Epithelial cell of esophagus (primary cell): ENCODE data around the gene HSD17B7.

Experiments
- DNase-seq: peaks from one replicate; pipeline ENCODE4 v3.0.0; 2010; ENCODE audit warnings: low read depth
- H3K4me3 ChIP-seq: 2 replicates; pipeline ENCODE4 v1.5.1; 2011; ENCODE audit warnings: mild to moderate bottlenecking, low read length, control low read depth
- CTCF ChIP-seq: IDR thresholded peaks from 2 replicates; pipeline ENCODE4 v1.5.1; 2011; ENCODE audit warnings: low read depth, mild to moderate bottlenecking, low read length, control low read depth, inconsistent platforms; ENCODE audit not compliant: insufficient read depth; ENCODE audit errors: missing control alignments

The HSD17B7 gene

GRCh38 chr1:162846256-162847212, 56.0 kb downstream of the HSD17B7 start:
- DNase-seq, result peak; percentile 44
- TF ChIP-seq CTCF, result no peak

GRCh38 chr1:162847839-162848453, 57.4 kb downstream of the HSD17B7 start:
- no peak overlapping the region for H3K4me3 ChIP-seq
- peak; percentile 80 for DNase-seq
- peak; percentile 87 for TF ChIP-seq CTCF

More at GRCh38 chr1:162846256-162847212, 56.0 kb downstream of the HSD17B7 start:
- H3K4me3 ChIP-seq, result no peak overlapping the region

GRCh38 chr1:162849711-162850110, 59.2 kb downstream of the HSD17B7 start:
- DNase-seq, result no peak

GRCh38 chr1:162851341-162851740, 60.8 kb downstream of the HSD17B7 start:
- no peak for DNase-seq
- TF ChIP-seq CTCF, result no peak
- no peak overlapping the region for H3K4me3 ChIP-seq

More at GRCh38 chr1:162849711-162850110, 59.2 kb downstream of the HSD17B7 start:
- no peak for TF ChIP-seq CTCF
- H3K4me3 ChIP-seq, result no peak overlapping the region

GRCh38 chr1:162854245-162854882, 63.9 kb downstream of the HSD17B7 start:
- peak; percentile 91 for TF ChIP-seq CTCF
- H3K4me3 ChIP-seq, result no peak overlapping the region
- peak; percentile 79 for DNase-seq

- DNase-seq, result peak; percentile 29
- TF ChIP-seq CTCF, result no peak
- no peak overlapping the region for H3K4me3 ChIP-seq
These were observed 65.1 kb downstream of the HSD17B7 start for GRCh38 chr1:162855461-162856150.
